A673 (cell line): ENCODE data around the gene RASIP1. TPM values are rescaled to one million over a fixed set of nuclear protein-coding genes. Genes with fewer than 3 reads are reported as not detected.

Experiments
- BruUV-seq: library from RNA; stranded (reverse); fragments of 400-500 nt; replicated peaks from 2 replicates; lab custom pipeline; 2021; lab: Mats Ljungman, UMichigan
- CTCF ChIA-PET: fragments of 300-600 bp; sonication (Branson Sonifier 250); formaldehyde crosslinking; loops from one replicate; lab custom pipeline; 2022; ENCODE audit warnings: antibody characterized with exemption; lab: Charles Lee
- POLR2A ChIA-PET: fragments of 300-600 bp; sonication (Branson Sonifier 250); formaldehyde crosslinking; loops from one replicate; lab custom pipeline; 2022; ENCODE audit warnings: antibody characterized with exemption; ENCODE audit not compliant: low non-redundant PET; lab: Charles Lee
- DNase-seq: peaks from one replicate; pipeline ENCODE4 v3.0.0-alpha.2; 2015; ENCODE audit warnings: low spot score
- H3K27ac ChIP-seq: fragments of 200-600 bp; sonication (generic); 2 replicates; pipeline ENCODE4 v1.5.1; 2016; ENCODE audit warnings: mixed run types, low read depth, mild to moderate bottlenecking, mixed read lengths, antibody characterized with exemption, low read length; ENCODE audit not compliant: poor library complexity, severe bottlenecking
- H3K27me3 ChIP-seq: fragments of 200-600 bp; sonication (generic); replicated peaks from 2 replicates; pipeline ENCODE4 v1.6.1; 2017; ENCODE audit warnings: mixed run types, low read depth, mild to moderate bottlenecking, mixed read lengths, antibody characterized with exemption, low read length; ENCODE audit not compliant: insufficient read depth, poor library complexity
- H3K36me3 ChIP-seq: fragments of 200-600 bp; sonication (generic); 2 replicates; pipeline ENCODE4 v1.6.1; 2016; ENCODE audit warnings: mixed run types, mild to moderate bottlenecking, mixed read lengths, antibody characterized with exemption, low read length; ENCODE audit not compliant: insufficient read depth, poor library complexity, severe bottlenecking
- H3K4me1 ChIP-seq: fragments of 200-600 bp; sonication (generic); 2 replicates; pipeline ENCODE4 v1.6.1; 2017; ENCODE audit warnings: mixed run types, mild to moderate bottlenecking, mixed read lengths, antibody characterized with exemption, low read length; ENCODE audit not compliant: insufficient read depth, poor library complexity, severe bottlenecking
- H3K4me3 ChIP-seq: fragments of 200-600 bp; sonication (generic); 2 replicates; pipeline ENCODE4 v1.5.1; 2016; ENCODE audit warnings: low read depth, mixed run types, mild to moderate bottlenecking, mixed read lengths, low read length; ENCODE audit not compliant: poor library complexity, severe bottlenecking
- H3K9me3 ChIP-seq: fragments of 200-600 bp; sonication (generic); 2 replicates; pipeline ENCODE4 v1.6.1; 2016; ENCODE audit warnings: mixed run types, low read depth, mild to moderate bottlenecking, mixed read lengths, antibody characterized with exemption, low read length; ENCODE audit not compliant: poor library complexity, severe bottlenecking
- EZH2 ChIP-seq: fragments of 200-600 bp; sonication (generic); IDR thresholded peaks from 2 replicates; pipeline ENCODE4 v1.6.1; 2017; ENCODE audit warnings: borderline replicate concordance, low read depth, mild to moderate bottlenecking, mixed read lengths, antibody characterized with exemption, low read length; ENCODE audit not compliant: poor library complexity, severe bottlenecking
- intact Hi-C: fragments of 100-400 bp; cut with micrococcal nuclease; formaldehyde crosslinking; loops from one replicate; pipeline ENCODE4 v1.10.0; 2022; ENCODE audit not compliant: unreplicated experiment
- total RNA-seq: library from RNA; stranded (reverse); gene quantifications from 2 replicates; pipeline ENCODE4 v1.2.3, GENCODE V29; 2021
- TF ChIP-seq, protein P1 (sequence below): fragments of 300-800, 200-600 bp; sonication (generic); conservative IDR thresholded peaks from 2 replicates; pipeline ENCODE4 v1.5.1; 2017; ENCODE audit warnings: low read depth, mild to moderate bottlenecking, antibody characterized with exemption, low read length, moderate library complexity, mixed read lengths

Gene RASIP1
- total RNA-seq, 1 experiment from 2014 or later = 3.8 TPM

- Histone ChIP-seq H3K36me3 (no peaks in the 10 kb centered on the region), H3K4me3 (peak within 1 kb of the TSS; percentile 60), H3K4me1 (peaks cover 5% of the 10 kb centered on the region), H3K27me3 (no peaks in the 10 kb centered on the region), H3K9me3 (no peaks in the 10 kb centered on the region), H3K27ac (peak within 1 kb of the TSS; percentile 82)
- CTCF ChIA-PET = interaction anchor here (0.6 kb wide), 1 partner anchor 577 kb away, joined by 9 read pairs; no protein-coding TSS in a partner anchor
- POLR2A ChIA-PET = interaction anchor here (0.6 kb wide), 2 partner anchors 52 to 97 kb away, joined by 8 to 20 read pairs; no protein-coding TSS in a partner anchor
- TF ChIP-seq, protein P1, sequence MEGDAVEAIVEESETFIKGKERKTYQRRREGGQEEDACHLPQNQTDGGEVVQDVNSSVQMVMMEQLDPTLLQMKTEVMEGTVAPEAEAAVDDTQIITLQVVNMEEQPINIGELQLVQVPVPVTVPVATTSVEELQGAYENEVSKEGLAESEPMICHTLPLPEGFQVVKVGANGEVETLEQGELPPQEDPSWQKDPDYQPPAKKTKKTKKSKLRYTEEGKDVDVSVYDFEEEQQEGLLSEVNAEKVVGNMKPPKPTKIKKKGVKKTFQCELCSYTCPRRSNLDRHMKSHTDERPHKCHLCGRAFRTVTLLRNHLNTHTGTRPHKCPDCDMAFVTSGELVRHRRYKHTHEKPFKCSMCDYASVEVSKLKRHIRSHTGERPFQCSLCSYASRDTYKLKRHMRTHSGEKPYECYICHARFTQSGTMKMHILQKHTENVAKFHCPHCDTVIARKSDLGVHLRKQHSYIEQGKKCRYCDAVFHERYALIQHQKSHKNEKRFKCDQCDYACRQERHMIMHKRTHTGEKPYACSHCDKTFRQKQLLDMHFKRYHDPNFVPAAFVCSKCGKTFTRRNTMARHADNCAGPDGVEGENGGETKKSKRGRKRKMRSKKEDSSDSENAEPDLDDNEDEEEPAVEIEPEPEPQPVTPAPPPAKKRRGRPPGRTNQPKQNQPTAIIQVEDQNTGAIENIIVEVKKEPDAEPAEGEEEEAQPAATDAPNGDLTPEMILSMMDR = no peak
- TF ChIP-seq EZH2 = no peak
- BruUV-seq = no TSS peak
- intact Hi-C loops = no loop called here
- peak; percentile 95 for DNase-seq
Observed at GRCh38 chr19:48746738-48747575, 6.5 kb upstream of the RASIP1 start, which contains the start of gene IZUMO1. TSS of gene IZUMO1 (minus strand) at chr19:48746909. CDS start at chr19:48745859, 1,050 bp downstream.

DNA sequence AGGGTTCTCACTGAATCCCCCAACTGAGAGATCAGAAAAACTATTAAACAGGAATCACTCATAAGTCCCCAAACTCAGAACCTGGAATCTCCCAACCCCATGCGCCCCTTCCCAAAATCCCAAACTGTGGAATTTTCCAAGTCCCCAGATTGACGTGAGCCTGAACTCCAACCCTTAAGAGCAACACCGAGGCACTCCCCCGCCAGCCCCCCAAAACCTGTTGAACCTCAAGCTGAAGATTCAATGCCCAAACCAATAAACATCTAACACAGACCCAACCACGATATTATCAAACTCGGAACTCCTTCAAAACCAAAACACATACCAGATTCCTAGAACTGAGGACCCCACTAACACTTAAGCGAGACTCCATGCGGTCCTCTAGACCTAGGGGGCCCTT lies 5.7 kb upstream of the RASIP1 start:
- TF ChIP-seq, protein P1 = no peak
- TF ChIP-seq EZH2 = no peak
- H3K36me3 ChIP-seq = no peaks in the 10 kb centered on the region
- DNase-seq = no peak
- H3K9me3 ChIP-seq = no peaks in the 10 kb centered on the region
- CTCF ChIA-PET = no interaction called here
- POLR2A ChIA-PET = interaction anchor here (0.6 kb wide), 1 partner anchor 98 kb away, joined by 20 read pairs; no protein-coding TSS in a partner anchor
- H3K27ac ChIP-seq = peak overlapping the region; percentile 82
- no peak overlapping the region for H3K4me3 ChIP-seq
- intact Hi-C loops = no loop called here
- no TSS peak for BruUV-seq
- H3K27me3 ChIP-seq = no peaks in the 10 kb centered on the region
- peaks cover 5% of the 10 kb centered on the region for H3K4me1 ChIP-seq

DNA sequence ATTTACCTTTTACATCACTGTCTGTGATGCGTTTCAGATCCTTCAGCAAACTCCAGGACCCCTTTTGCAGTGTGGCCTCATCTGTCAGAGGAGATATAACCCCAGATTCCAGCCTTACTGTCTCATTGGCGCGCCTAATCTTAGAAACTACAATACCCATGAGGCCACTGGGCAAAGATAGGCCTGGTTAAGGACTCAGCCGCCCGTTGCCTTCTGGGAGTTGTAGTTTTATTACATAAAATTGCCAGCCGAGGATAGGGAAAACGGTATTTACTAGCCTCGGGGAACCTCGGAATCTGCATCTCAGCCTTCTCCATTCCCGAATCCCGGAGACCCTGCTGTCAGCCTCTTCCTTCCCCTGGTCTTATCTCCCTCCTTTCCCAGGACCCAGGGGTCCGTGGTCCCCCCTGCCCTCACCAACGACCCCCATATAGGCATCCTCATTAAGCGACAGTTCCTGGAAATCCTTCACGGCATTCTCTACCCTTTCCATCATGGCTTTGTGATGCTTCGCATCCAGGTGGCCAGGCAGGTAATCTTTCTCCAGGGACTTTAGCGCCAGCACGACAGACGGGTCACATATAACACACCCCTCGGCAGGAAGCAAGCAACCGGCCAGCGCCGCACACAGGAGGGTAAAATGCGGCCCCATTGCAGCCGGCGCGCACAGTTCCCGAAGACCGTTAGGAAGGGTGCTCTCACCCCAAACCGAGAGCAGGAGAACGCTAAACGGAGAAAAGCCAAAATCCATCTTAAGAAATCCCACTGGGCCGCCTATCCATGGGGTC lies 5.0 kb upstream of the RASIP1 start:
- POLR2A ChIA-PET = no interaction called here
- no TSS peak for BruUV-seq

More for the DNA sequence above, 5.0 kb upstream of the RASIP1 start:
- CTCF ChIA-PET = no interaction called here
- Histone ChIP-seq H3K27ac (no peak overlapping the region), H3K4me1 (peaks cover 9% of the 10 kb centered on the region), H3K4me3 (no peak overlapping the region), H3K36me3 (no peaks in the 10 kb centered on the region), H3K27me3 (no peaks in the 10 kb centered on the region), H3K9me3 (no peaks in the 10 kb centered on the region)
- no peak for TF ChIP-seq EZH2
- TF ChIP-seq, protein P1 = no peak
- peak; percentile 88 for DNase-seq
- intact Hi-C loops = no loop called here
